Limb (tissue), 2 donors: ENCODE results near the gene PCYT1A.
A peak's percentile ranks its signal among the peaks of the same experiment; 100 is the strongest.
"Not testable (repeated sequence)": the region's sequence is repeated elsewhere in the genome, so short reads cannot be mapped to it uniquely, and the experiment has no call there.

Source experiments
- DNase-seq, 2 donors: peaks; one replicate each; pipeline ENCODE4 v3.0.0-alpha.2; 2016; ENCODE audit errors: extremely low spot score in 2 of 2

PCYT1A gene

DNA sequence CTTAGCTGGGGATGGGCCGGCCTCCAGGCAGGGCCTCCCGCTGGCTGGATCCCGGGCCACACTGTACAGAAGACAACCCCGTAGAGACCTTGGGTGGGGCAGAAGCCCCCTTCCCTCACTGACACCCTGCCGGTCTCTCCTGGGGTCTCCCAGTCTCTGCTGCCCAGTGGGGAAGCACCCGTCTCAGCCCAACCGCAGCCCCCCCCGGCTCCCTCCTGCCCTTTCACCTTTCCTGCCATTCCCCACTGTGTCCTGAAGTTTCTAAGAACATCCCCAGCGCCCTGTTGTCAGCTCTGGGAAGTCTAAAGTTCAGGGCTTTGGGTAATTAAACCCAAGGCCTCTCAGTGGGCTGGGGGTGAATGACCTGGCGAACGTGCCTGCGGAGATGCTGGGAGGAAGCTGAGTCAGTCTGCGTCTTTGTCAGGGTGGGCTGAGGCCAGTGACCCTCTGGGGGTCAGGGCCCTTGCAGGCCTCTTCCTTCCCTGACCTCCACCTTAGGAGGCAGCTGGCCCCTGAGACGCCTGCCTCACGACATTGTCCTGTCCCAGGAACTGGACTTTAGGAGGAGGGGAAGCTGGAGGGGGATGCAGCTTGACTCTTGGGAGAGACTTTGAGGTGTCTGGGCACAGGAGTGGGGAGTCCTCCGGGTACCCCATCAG is 72.6 kb downstream of the PCYT1A start:
- no peak for DNase-seq

GRCh38 chr3:196210673-196211556 is 76.6 kb downstream of the PCYT1A start, which contains the start of gene ZDHHC19:
Gene ZDHHC19, minus strand, starts transcription at chr3:196211400. Its CDS starts 85 bp downstream, at chr3:196211315.
- DNase-seq = no peak

DNA sequence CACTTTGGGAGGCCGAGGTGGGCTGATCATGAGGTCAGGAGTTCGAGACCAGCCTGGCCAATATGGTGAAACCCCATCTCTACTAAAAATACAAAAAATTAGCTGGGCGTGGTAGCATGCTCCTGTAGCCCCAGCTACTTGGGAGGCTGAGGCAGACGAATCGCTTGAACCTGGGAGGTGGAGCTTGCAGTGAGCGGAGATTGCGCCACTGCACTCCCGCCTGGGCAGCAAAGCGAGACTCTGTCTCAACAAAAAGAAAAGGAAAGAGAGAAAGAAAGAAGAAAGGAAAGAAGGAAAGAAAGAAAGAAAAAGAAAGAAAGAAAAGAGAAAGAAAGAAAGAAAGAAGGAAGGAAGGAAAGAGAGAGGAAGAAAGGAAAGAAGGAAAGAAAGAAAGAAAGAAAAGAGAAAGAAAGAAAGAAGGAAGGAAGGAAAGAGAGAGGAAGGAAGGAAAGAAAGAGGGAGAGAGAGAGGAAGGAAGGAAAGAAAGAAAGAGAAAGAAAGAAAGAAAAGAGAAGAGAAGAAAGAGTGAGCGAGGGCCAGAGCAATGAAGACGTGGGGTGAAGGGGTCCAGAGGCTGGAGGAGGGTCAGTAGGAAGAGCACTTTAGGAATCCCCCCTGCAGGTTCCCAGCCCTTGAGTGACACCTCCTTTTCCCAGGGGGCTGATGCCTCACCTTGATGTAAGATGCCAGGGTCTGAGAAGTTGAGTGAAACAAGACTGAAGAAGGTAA is 77.4 kb downstream of the PCYT1A start:
- not testable (repeated sequence) for DNase-seq

DNA sequence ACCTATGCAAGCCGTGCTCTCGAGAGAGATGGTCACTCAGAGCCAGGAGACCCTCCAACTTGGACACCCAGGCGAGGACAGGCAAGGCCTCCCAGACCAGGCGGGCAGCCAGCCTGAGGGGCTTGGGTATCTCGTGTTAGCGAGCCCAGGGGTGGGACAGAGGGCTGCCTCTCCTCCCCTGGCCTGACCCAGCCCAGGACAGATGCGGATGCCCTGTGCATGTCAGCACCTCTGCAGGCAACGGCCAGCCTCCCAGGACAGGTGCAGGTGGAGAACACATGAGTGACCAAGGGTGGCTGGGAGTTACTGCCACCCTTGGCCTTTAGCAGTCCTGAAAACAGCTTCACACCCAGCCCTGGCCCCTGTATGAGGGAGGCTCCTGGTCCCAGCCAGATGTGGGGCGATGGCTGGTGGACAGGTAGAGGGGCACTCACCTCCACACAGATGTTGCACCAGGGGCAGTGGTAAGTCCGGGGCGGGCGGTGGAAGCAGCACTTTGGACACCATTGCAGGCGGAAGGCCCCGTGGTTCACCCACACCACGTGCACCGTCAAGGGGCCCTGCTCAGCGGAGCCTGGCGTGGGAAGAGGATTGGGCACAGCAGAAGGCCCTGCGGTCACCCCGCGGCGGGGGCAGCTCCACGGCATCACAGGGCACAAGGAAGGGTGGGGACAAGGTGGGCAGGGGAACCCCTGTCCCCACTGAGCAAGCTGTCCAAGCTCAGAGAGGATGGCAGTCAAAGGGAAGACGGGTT is 78.4 kb downstream of the PCYT1A start:
- DNase-seq = no peak

DNA sequence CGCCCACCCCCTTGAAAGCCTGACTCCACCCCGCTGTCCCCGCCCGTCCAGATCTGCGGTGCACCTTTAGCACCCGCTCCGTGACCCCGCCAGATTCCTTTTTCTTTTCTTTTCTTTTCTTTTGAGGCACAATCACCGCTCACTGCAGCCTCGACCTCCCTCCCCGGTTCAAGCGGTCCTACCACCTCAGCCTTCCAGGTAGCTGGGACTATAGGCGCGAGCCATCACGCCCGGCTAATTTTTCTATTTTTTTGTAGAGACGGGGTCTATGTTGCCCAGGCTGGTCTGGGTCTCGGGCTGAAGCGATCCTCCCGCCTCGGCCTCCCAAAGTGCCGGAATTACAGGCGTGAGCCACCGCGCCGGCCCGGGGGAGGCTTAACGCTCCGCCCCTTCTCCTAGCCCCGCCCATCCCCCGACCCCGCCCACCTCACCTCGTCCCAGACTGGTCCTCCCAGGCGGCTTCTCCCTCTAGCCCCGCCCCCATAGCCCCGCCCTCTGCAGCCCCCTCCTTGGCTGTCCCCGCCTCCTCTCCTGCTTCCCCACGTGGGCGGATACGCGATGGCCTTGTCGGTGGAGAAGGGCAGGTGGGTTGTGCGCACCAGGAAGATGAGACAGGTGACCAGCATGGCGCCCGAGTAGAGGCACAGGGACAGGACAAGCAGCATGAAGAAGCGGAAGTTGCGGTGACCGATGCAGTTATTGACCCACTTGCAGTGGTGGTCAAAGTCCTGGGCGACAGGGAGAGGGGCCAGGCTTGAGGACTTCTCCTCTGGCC is 79.5 kb downstream of the PCYT1A start:
- DNase-seq = peak in 1 of 2 donors; percentile 63

- DNase-seq = no peak
Measured at GRCh38 chr3:196207159-196207832, 80.2 kb downstream of the PCYT1A start.

DNA sequence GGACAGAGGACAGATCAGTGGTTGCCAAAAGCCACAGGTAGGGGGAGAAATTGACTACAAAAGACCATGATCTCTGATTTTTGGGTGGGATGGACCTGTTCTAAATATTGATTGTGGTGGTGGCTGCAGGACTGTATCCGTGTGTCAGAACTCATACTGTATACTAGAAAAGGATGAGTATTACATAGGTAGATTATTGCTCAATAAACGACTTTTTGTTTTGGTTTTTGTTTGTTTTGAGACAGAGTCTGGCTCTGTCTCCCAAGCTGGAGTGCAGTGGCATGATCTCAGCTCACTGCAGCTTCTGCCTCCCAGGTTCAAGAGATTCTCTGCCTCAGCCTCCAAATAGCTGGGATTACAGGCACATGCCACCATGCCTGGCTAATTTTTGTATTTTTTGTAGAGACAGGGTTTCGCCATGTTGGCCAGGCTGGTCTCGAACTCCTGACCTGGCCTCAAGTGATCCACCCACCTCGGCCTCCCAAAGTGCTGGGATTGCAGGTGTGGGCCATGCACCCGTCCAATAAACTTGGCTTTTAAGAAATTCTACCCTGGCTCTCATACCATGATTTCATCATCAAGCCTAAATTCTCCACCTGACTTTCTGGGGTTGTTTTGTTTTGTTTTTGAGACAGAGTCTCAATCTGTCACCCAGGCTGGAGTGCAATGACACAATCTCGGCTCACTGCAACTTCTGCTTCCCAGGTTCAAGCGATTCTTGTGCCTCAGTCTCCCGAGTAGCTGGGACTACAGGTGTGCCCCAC is 81.9 kb downstream of the PCYT1A start:
- not testable (repeated sequence) for DNase-seq

DNA sequence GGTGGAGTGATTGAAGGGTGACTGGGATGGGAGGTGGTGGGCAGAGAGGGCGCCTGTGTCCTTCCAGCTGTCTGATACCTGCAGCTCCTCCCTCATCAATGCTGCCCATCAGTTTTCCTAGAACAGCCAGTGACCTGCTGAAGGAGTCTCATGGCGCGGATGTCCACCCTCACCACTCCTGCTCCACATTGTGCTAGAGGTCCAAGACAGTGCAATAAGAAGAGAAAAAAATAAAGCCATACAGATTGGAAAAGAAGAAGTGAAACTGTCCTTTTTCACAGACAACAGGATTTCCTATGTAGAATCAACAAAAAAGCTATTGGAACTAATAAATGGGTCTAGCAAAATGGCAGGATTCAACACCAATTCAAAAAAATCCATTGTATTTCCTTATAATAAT is 83.7 kb downstream of the PCYT1A start:
- DNase-seq = no peak

- no peak for DNase-seq
Measured at GRCh38 chr3:196202516-196202970, 85.0 kb downstream of the PCYT1A start.

- no peak for DNase-seq
Measured at GRCh38 chr3:196198771-196199753, 88.5 kb downstream of the PCYT1A start.

DNA sequence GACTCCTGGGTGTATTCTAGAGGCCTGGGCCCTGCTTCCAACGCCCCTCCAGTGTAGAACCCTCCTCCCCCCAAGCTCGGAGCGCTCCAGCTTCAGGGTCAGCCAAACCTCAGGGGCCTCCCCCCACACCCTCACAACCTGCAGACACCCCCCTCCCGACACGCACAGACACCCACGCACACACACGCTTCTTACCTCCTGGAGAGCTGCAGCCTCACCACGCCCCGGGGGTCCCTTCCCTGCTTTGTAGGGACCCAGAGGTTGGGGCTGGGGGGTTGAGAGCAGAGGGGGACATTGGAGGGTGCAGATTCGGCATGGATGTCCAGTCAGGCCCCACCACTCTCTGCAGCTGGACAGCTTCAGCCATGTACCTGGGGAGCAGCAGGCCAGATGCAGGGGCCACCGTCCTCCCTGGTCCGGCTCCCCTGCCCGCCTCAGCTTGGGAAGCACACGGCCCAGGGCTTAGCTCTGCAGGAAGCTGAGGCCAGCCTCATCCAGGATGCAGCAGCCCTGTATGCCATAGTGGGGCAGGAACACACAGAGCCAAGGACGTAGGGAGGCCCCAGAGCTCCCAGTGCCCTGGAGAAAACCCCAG is 89.3 kb downstream of the PCYT1A start:
- no peak for DNase-seq

- DNase-seq = no peak
Measured at GRCh38 chr3:196197524-196197923, 90.0 kb downstream of the PCYT1A start.

DNA sequence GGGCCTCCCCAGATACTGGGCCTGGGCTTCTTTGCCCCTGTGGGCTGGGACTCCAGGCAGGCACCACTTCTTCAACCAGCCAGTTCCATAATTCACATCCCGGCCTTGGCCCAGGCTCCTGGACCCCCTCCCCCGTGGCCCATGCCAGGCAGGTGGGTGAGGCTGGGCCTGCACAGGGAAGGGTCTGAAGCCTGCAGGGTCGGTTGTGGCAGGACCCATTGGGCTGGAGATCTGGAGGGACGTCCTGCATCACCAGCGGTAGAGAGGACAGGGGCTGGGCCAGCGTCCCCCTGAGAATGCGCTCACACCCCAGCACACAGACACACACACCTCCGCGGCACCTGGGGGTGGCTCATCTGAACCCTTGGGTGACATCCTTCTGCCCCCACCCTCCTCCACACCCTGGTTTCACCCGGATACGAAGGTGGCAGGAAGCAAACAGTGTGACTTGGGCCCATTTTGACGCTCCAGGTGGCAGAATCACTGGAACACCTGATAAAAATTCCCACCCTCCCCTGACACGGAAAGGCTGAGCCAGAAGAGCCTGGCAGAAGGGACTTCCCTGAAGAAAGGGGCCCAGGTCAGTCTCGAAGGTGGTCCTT is 91.8 kb downstream of the PCYT1A start:
- DNase-seq = no peak

- DNase-seq = no peak
Measured at GRCh38 chr3:196194542-196194915, 93.0 kb downstream of the PCYT1A start.

DNA sequence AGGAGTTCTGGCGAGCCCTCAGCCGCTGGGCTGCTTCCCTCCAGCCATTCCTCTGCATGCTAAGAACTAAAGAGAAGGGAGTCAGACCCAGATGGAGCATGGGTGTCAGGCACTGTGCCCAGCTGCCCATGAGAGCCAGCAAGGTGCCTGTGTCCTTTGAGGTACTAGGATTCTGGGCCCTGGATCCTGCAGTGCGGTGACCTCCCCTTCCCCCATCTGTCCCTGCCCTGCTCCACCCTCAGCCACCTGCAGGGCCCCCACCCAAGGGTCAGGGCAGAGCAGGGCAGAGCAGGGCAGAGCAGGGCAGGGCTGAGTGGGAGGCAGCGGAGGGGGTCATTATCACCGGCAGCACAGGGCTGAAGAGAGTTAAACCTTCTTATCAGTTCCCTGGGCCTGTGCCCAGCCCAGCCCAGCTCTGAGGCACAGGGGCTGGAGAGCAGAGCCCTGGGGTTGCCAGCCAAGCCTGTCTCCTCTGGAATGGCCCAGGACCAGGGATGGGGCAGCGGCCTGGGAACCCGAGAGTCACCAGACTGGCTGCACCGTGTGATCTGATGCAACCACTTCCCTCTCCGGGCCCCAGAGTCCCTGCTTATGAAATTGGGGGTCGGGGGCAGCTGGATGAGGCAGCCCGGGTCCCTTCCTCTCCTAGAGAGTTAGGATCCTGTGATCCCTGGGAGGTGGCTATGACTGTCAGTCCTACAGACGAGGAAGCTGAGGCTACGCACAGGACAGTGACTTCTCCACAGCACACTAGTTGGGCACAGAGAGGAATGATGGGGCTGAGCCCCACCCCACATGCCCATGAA is 93.6 kb downstream of the PCYT1A start:
- no peak for DNase-seq

DNA sequence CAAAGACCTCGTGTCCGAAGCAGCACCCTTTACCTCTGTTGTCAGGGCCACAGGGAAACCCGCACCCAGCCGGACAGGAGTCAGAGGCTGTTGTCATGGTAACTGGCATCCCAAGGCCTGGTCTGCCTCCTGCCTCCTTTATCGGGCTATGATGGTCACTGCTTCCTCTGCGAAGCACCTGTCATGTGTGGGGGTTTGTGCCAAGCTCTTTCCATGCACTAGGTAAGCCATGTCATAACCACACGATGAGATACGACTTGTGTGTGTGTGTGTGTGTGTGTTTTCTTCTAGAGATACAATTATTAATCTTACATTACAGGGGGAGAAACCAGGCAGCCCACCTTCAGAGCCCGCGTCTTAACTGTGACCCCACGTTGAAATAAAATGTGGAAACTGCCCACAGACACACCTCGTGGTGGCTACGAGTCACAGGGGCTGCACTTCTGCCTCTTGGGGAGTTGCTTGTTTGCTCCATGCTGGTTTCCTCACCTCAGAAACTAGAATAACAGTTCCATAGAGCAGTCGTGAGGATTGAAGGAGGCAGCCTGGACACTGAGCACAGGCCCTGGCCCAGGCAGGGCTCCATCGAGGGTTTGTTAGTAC is 94.3 kb downstream of the PCYT1A start:
- no peak for DNase-seq
